ENCODE results near the gene TTC13. TPM values are rescaled to one million over a fixed set of nuclear protein-coding genes. Genes with fewer than 3 reads are reported as not detected.

TTC13 gene
- total RNA-seq, 1 experiment from 2014 or later, result 35.2 TPM

DNA sequence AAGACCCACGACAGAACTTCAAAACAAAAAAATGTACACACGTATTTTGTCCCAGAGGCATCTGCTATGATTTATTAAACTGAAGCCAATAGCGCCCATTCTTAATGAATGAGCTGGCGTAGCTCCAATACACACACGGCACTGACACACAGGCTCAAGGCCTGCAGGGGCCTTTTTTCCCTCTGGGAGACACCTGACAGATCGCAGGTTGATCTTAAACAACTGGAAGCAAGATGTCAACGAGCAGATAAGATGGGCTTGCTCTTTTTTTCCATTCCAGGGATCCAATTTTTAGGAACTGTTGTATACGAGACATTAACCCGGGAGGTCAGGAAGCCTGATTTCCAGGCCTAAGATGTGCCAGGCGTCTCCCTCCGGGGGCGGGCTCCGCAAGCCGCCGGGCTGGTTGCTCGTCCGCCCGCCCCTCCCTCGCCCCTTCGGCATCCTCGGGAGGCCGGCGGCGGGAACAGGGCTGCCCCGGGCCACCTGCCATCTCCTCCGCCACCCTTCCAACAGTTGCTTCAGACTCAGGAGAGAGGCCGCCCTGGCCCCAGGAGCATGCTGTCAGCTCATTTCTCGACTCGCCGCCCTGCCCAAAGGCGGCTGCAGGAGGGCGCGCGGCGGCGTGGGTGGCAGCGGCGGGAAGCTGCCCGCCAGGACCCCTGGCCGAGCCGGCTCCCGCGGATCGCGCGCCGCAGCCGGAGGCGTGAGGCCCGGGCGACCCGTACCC lies 735 bp downstream of the TTC13 start:
- peak; percentile 52 for DNase-seq (ENCODE audit: unreplicated experiment)
- H3K9me3 Mint-ChIP-seq (ENCODE audit: unreplicated experiment), result no peaks in the 10 kb centered on the region
- H3K4me3 Mint-ChIP-seq (ENCODE audit: unreplicated experiment), result no peak overlapping the region
- TF ChIP-seq, protein P1, sequence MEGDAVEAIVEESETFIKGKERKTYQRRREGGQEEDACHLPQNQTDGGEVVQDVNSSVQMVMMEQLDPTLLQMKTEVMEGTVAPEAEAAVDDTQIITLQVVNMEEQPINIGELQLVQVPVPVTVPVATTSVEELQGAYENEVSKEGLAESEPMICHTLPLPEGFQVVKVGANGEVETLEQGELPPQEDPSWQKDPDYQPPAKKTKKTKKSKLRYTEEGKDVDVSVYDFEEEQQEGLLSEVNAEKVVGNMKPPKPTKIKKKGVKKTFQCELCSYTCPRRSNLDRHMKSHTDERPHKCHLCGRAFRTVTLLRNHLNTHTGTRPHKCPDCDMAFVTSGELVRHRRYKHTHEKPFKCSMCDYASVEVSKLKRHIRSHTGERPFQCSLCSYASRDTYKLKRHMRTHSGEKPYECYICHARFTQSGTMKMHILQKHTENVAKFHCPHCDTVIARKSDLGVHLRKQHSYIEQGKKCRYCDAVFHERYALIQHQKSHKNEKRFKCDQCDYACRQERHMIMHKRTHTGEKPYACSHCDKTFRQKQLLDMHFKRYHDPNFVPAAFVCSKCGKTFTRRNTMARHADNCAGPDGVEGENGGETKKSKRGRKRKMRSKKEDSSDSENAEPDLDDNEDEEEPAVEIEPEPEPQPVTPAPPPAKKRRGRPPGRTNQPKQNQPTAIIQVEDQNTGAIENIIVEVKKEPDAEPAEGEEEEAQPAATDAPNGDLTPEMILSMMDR (IDR thresholded peaks at IDR 0.05; ENCODE audit: unreplicated experiment), result no peak
- H3K4me1 Mint-ChIP-seq (ENCODE audit: insufficient read depth, unreplicated experiment), result peaks cover 7% of the 10 kb centered on the region
- intact Hi-C loops (cut with micrococcal nuclease), result loop anchor here (2.0 to 5.0 kb wide), 7 partner anchors 39 to 345 kb away; partner anchors contain the start of gene COG2
- ChIA-PET POLR2A (interaction anchor here (0.6 to 4.7 kb wide), 37 partner anchors 11 to 1407 kb away, joined by 3 to 76 read pairs (median 4); partner anchors contain the start of genes EXOC8, FAM89A, GNPAT and SPRTN), CTCF (interaction anchor here (0.7 to 1.6 kb wide), 11 partner anchors 9 to 685 kb away, joined by 3 to 6 read pairs (median 3); no protein-coding TSS in a partner anchor)
- BruUV-seq (replicated peaks), result no TSS peak
- peak overlapping the region; percentile 83 for H3K27ac Mint-ChIP-seq (ENCODE audit: low read depth, unreplicated experiment)
- H3K36me3 Mint-ChIP-seq (ENCODE audit: insufficient read depth, unreplicated experiment), result no peaks in the 10 kb centered on the region
- no peaks in the 10 kb centered on the region for H3K27me3 Mint-ChIP-seq (ENCODE audit: insufficient read depth, unreplicated experiment)

DNA sequence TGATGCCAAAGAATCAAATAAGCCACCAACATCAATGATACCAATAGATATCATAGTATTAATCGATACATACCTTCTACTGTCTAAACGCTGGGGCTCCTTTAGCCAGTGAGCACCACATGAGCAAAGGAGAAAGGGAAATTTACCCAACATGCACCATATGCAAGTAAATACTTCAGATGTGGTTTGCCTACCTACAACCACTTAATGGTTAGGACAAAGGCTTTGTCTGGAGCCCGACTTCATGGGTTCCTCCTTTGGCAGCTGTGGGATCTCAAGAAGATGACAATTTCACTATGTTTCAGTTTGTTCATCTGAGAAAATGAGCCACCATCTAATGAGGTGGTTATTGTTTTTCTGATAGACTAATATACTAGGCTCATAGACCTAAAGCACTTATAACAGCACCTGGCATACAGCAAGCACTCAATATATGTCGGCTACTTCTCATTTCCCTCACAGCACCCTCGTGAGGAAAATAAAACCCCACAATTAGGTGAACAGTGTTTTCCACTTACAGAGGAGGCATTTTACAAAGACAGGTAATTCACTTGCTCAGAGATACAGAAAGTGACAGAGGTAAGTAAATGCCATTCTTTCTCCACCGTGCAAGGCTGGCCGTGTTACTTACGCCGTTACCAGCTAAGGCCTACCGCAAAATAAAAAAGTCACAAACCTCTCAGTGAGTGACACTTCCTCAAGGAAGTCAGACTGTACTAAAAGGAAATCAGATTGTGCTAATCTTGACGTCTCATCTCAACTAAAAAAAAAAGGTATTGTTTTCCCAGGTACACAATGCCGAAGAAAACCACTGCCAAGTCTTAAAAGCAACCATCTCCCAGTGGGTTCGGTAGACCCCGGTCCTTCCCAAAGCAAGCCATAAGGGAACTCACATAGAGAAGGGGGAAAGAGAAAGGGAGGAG lies 1.6 kb downstream of the TTC13 start:
- H3K4me1 Mint-ChIP-seq (ENCODE audit: insufficient read depth, unreplicated experiment), result peaks cover 7% of the 10 kb centered on the region
- ChIA-PET CTCF (interaction anchor here (0.8 to 1.6 kb wide), 8 partner anchors 8 to 235 kb away, joined by 3 to 7 read pairs (median 4); no protein-coding TSS in a partner anchor), POLR2A (interaction anchor here (0.6 to 4.7 kb wide), 18 partner anchors 10 to 1408 kb away, joined by 3 to 76 read pairs (median 4); partner anchors contain the start of genes EXOC8, GNPAT and SPRTN)
- no peaks in the 10 kb centered on the region for H3K27me3 Mint-ChIP-seq (ENCODE audit: insufficient read depth, unreplicated experiment)
- H3K9me3 Mint-ChIP-seq (ENCODE audit: unreplicated experiment), result no peaks in the 10 kb centered on the region
- peak overlapping the region; percentile 83 for H3K27ac Mint-ChIP-seq (ENCODE audit: low read depth, unreplicated experiment)
- TSS peak; percentile 22 for BruUV-seq (replicated peaks)
- H3K36me3 Mint-ChIP-seq (ENCODE audit: insufficient read depth, unreplicated experiment), result no peaks in the 10 kb centered on the region
- intact Hi-C loops (cut with micrococcal nuclease), result loop anchor here (5.0 kb wide), 1 partner anchor 60 kb away; no protein-coding TSS in a partner anchor
- DNase-seq (ENCODE audit: unreplicated experiment), result no peak
- no peak overlapping the region for H3K4me3 Mint-ChIP-seq (ENCODE audit: unreplicated experiment)
- TF ChIP-seq, protein P1 (IDR thresholded peaks at IDR 0.05; ENCODE audit: unreplicated experiment), result no peak

DNA sequence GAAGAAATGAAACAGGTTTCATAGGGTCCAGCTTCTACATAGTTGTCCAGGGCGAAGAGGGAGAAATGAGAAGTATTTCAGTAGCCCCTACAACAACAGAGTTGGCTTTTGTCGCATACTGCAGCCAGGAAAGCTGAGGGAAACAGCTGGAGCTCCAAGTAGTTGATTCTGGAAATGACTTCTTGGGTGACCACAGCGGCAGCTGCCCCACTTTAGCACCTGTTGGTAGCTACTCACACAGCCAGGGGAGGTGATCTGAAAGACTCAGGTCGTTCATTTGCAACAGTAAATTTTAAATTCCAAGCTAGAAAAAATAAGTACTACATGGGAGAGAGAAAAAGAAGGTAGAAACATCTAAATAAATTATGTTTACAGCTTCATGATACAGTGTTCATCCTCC lies 2.3 kb downstream of the TTC13 start:
- intact Hi-C loops (cut with micrococcal nuclease), result loop anchor here (5.0 kb wide), 1 partner anchor 59 kb away; no protein-coding TSS in a partner anchor
- ChIA-PET POLR2A (interaction anchor here (0.6 to 4.7 kb wide), 11 partner anchors 9 to 897 kb away, joined by 3 to 76 read pairs (median 4); partner anchors contain the start of genes EXOC8 and SPRTN), CTCF (interaction anchor here (0.6 to 1.6 kb wide), 8 partner anchors 8 to 234 kb away, joined by 3 to 7 read pairs (median 4); no protein-coding TSS in a partner anchor)
- Mint-ChIP-seq H3K4me3 (ENCODE audit: unreplicated experiment) (no peak overlapping the region), H3K4me1 (ENCODE audit: insufficient read depth, unreplicated experiment) (peaks cover 7% of the 10 kb centered on the region), H3K27me3 (ENCODE audit: insufficient read depth, unreplicated experiment) (no peaks in the 10 kb centered on the region), H3K9me3 (ENCODE audit: unreplicated experiment) (no peaks in the 10 kb centered on the region), H3K36me3 (ENCODE audit: insufficient read depth, unreplicated experiment) (no peaks in the 10 kb centered on the region), H3K27ac (ENCODE audit: low read depth, unreplicated experiment) (no peak overlapping the region)
- no peak for DNase-seq (ENCODE audit: unreplicated experiment)
- TF ChIP-seq, protein P1 (IDR thresholded peaks at IDR 0.05; ENCODE audit: unreplicated experiment), result no peak
- no TSS peak for BruUV-seq (replicated peaks)
